ENCODE results near the gene FERMT3.
A peak's percentile ranks its signal among the peaks of the same experiment; 100 is the strongest.

FERMT3 gene

GRCh38 chr11:64249563-64250414 is 43.3 kb downstream of the FERMT3 start:
- Histone ChIP-seq H3K27me3 (ENCODE audit: control insufficient read depth, low read length) (no peaks in the 10 kb centered on the region), H3K4me3 (ENCODE audit: low read length) (no peak overlapping the region), H3K79me2 (ENCODE audit: control insufficient read depth, low read length) (peaks cover 31% of the 10 kb centered on the region), H3K9me3 (ENCODE audit: control insufficient read depth, insufficient read depth, low read length) (no peaks in the 10 kb centered on the region), H3K36me3 (ENCODE audit: control insufficient read depth, low read length) (peaks cover 16% of the 10 kb centered on the region), H3K27ac (ENCODE audit: low read depth, low read length) (no peak overlapping the region), H3K4me1 (ENCODE audit: control insufficient read depth, low read length) (peaks cover 51% of the 10 kb centered on the region), H3F3A (ENCODE audit: control insufficient read depth, insufficient read depth) (peaks cover 20% of the 10 kb centered on the region), H3K9me2 (replicated peaks; ENCODE audit: control insufficient read depth, low read length) (no peaks in the 10 kb centered on the region), H3K4me2 (ENCODE audit: low read length) (no peak overlapping the region), H4K20me1 (ENCODE audit: control insufficient read depth, insufficient read depth, low read depth, low read length) (peaks cover 5% of the 10 kb centered on the region; the same call in 1 of the 2 replicates)
- no peak for TF ChIP-seq CTCF (IDR thresholded peaks at IDR 0.05; ENCODE audit: low read depth, low read length, poor library complexity, severe bottlenecking)
- TF ChIP-seq EZH2phosphoT487 (IDR thresholded peaks at IDR 0.05; ENCODE audit: borderline replicate concordance, low read length) = no peak

GRCh38 chr11:64250415-64251015 is 44.0 kb downstream of the FERMT3 start:
- no peaks in the 10 kb centered on the region for H3K9me2 ChIP-seq (replicated peaks; ENCODE audit: control insufficient read depth, low read length)
- peaks cover 44% of the 10 kb centered on the region for H3K4me1 ChIP-seq (ENCODE audit: control insufficient read depth, low read length)
- peaks cover 24% of the 10 kb centered on the region for H3K79me2 ChIP-seq (ENCODE audit: control insufficient read depth, low read length)
- H4K20me1 ChIP-seq (ENCODE audit: control insufficient read depth, insufficient read depth, low read depth, low read length) = peaks cover 5% of the 10 kb centered on the region; the same call in 1 of the 2 replicates
- no peaks in the 10 kb centered on the region for H3K9me3 ChIP-seq (ENCODE audit: control insufficient read depth, insufficient read depth, low read length)
- H3K4me2 ChIP-seq (ENCODE audit: low read length) = peak overlapping the region; percentile 92
- peaks cover 16% of the 10 kb centered on the region for H3F3A ChIP-seq (ENCODE audit: control insufficient read depth, insufficient read depth)
- H3K27ac ChIP-seq (ENCODE audit: low read depth, low read length) = no peak overlapping the region
- no peak for TF ChIP-seq CTCF (IDR thresholded peaks at IDR 0.05; ENCODE audit: low read depth, low read length, poor library complexity, severe bottlenecking)
- no peak for TF ChIP-seq EZH2phosphoT487 (IDR thresholded peaks at IDR 0.05; ENCODE audit: borderline replicate concordance, low read length)
- peak overlapping the region; percentile 95 for H3K4me3 ChIP-seq (ENCODE audit: low read length)
- peaks cover 15% of the 10 kb centered on the region for H3K36me3 ChIP-seq (ENCODE audit: control insufficient read depth, low read length)
- no peaks in the 10 kb centered on the region for H3K27me3 ChIP-seq (ENCODE audit: control insufficient read depth, low read length)

- Histone ChIP-seq H3K9me3 (ENCODE audit: control insufficient read depth, insufficient read depth, low read length) (no peaks in the 10 kb centered on the region), H3K27ac (ENCODE audit: low read depth, low read length) (peak within 1 kb of the TSS; percentile 5; the same call in 1 of the 2 replicates), H3K36me3 (ENCODE audit: control insufficient read depth, low read length) (peaks cover 14% of the 10 kb centered on the region), H3K4me1 (ENCODE audit: control insufficient read depth, low read length) (peaks cover 42% of the 10 kb centered on the region), H3K4me2 (ENCODE audit: low read length) (peak within 1 kb of the TSS; percentile 97), H3K9me2 (replicated peaks; ENCODE audit: control insufficient read depth, low read length) (no peaks in the 10 kb centered on the region), H3K79me2 (ENCODE audit: control insufficient read depth, low read length) (peaks cover 17% of the 10 kb centered on the region), H3K4me3 (ENCODE audit: low read length) (peak within 1 kb of the TSS; percentile 95), H3K27me3 (ENCODE audit: control insufficient read depth, low read length) (no peaks in the 10 kb centered on the region), H4K20me1 (ENCODE audit: control insufficient read depth, insufficient read depth, low read depth, low read length) (peaks cover 5% of the 10 kb centered on the region; the same call in 1 of the 2 replicates), H3F3A (ENCODE audit: control insufficient read depth, insufficient read depth) (peaks cover 16% of the 10 kb centered on the region)
- no peak for TF ChIP-seq EZH2phosphoT487 (IDR thresholded peaks at IDR 0.05; ENCODE audit: borderline replicate concordance, low read length)
- peak; percentile 66 for TF ChIP-seq CTCF (IDR thresholded peaks at IDR 0.05; ENCODE audit: low read depth, low read length, poor library complexity, severe bottlenecking)
Observed at GRCh38 chr11:64251016-64251752, 44.7 kb downstream of the FERMT3 start, which contains the start of gene PLCB3. PLCB3 (plus strand) TSS chr11:64251530; CDS start chr11:64251650, 120 bp downstream.
